CD4-positive, alpha-beta T cell treated with Interleukin-4 for 1 hour (primary cell): ENCODE data around the gene EDC3.
"Not testable (repeated sequence)": the region's sequence is repeated elsewhere in the genome, so short reads cannot be mapped to it uniquely, and the experiment has no call there.

Experiments used
- DNase-seq, 2 donors: peaks; one replicate each; pipeline ENCODE4 v3.0.0-alpha.2; 2020 to 2022

The EDC3 gene

DNA sequence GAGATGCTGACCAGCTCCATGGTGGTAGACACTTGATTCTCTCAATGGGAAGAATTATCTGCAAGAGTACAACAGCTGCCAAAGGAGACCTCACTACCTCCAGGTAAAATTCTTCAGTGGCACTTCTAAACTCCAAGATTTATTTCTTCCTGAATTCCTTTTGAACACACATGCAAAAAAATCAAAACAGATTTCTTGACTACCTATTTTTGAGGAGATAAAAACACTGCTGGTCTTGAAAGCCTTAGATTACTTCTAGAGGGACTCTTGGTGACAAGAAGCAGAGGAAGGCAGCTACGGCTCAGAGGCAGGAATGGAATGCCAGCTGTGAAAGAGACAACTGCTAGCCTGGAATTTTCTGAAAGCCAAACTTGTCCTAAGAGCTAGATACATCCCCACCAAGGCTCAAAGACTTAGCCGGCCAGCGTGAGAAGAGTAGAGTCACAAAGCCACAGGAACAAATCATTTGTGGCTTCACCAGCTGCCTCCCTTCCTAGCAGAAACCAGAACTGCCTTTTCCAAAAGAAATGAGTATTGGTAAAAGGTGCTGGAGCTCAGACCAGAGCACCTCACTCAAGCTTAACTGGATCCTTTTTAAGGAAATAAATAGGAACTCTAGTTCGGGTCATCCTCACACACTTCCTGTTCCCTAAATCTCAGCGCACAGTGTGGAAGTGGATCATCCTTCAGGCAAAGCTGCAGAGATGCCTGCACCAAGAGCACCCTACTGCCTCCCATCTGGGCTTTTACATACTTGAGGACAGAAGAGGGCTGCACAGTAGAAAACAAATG lies 47.6 kb downstream of the EDC3 start:
- no peak for DNase-seq

DNA sequence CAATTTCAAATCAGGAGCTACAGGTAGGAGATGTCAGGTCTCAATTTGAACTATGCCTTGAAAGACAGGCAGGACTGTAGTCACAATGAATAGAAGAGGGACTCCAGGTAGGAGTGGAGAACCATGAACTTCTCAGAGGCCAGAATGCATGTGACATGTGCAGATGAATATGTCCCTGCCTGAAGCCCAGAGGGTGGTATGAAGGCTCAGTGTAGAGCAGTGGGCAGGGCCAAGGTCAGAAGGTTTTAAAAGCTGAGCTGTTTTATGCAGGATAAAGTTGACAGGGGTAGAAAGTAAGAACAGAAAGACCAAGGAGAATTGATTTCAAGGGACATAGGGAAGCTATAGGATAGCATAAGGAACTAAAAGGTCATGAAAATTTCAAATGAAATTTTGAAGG lies 49.3 kb downstream of the EDC3 start:
- DNase-seq, result no peak

DNA sequence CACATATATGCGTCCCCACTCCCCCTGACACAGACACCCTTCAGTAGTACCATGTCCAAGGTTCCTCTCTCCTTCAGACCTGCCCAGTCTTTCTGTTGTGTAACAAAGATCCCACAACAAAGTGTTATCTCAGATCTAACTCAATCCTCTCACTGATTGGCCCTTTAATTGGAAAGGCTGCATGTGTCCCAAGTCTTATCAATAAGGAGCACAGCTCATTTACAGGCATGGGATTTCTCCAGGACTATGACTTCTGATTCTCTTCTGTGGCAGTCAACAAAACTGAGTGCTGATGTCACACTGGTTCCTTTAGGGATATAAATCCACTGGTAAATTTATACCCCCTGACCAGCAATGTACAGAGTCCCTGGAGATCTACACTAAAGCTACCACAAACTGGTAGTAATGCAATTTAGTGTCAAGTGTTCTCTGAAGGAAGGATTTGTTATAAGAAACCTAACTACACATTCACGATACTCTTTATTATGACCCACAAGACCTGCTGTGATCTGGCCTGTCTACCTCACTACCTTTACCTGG lies 52.1 kb downstream of the EDC3 start:
- no peak for DNase-seq

DNA sequence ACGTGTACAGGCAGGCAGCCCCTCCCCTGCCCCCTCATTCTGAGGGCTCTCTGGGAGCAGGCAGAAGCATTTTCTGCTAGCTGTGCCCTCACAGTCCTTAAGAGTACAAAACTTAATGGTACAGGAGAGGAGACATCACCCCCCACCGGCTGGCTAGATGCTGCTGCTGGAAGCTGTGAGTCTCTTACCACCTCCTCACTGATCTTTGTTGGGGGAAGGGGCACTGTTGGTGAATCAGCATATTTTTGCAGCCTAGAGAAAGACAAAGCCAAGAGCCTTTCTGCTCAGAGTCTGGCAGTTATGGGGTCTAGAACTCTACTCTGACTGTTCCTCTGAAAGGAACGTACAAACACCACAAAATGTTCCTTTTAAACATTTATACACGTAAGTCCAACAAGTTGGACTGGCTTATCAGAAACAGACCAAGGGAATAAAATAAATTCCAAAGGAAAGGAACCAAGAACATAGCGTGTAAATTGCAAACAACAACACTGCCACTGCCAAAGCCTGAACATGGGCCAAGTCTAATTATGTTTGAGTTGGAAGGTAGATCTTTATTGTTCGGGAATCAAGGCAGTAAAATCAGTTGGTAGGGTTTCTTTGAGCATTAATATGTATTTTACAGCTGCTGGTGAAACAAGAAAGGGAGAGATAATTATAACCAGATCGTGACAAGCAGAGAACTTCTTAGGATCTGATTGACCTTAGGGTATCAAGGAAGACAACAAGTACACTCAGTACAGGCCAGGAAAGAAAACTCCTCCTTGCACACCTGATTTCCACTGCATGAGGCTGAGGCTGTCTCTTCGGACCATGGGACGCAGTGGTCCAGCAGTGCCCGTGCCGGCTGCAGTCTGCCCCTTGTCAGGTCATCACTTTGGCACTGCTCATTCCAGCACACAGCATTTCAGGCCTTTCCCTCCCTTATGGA lies 52.8 kb downstream of the EDC3 start:
- DNase-seq, result no peak

DNA sequence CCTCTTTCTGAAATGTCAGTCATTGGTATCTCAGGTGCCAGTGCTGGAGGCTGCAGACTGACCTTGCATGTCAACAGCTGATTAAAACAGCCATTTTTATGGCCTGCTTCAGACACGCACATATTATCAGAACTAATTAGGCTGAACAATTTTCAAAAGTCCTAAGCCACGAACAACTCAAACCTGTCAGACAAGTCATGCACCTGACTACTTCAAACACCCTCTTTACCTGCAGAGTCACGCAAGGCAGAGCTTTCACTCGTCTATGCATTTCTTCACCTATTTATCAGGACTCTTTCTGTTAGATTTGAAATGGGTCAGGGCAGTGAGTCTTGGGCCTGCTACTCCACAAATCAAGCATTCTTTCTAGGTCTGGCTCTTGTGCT lies 53.5 kb downstream of the EDC3 start:
- no peak for DNase-seq

DNA sequence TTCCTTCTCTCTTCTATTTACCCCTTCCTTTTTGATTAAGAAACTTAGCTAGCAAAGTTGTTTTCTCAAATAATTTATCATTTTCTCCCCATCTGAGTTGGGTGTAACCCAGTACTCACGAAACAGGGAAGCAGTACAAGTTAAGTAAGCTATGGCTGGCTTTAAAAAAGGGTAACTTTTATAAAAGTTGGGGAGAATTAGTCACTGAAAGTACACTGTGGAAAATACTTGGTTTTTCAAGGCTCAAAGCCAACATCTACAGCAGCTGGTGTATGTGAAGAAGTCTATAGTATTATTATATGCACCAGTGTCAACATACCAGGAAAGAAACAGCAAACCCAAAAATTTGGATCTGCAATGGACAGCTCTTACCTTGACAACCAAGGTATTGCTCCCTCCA lies 54.7 kb downstream of the EDC3 start:
- no peak for DNase-seq

DNA sequence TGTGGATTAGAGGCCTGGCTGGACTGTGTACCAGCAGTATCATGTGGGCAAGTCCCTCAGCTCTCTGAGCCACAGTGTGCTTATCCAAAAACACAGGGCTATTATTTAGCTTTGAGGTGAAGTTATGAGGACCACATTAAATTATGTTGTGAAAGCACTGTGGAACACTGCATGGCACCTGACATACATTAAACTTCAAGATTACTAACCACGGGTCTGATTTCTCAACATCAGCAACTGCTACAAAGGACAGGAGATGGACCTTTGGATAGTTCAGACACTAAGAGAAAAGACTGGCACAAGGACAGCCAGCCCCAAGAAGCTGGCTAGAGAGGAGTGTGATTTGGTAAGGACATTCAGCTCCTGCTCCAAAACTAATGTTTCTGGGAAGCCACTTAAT lies 58.8 kb downstream of the EDC3 start:
- no peak for DNase-seq

DNA sequence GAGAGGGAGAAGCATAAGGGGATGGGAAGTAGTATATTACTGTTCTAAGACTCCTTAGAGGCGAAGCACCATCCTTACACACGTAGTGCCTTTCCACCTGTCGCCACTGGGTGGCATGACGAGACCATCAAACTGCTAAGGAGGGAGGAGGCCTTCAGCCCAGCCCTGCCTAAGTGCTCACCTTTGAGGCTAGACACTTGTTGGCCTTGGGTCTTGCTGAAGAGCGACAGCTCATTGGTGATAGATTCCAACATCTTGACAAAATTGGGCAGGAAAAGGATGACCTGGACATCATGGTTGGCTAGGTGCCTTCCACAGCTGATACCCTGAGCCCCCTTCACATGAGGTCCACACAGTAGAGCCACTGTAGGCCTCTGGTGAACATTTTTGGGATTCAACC lies 60.6 kb downstream of the EDC3 start:
- DNase-seq, result peak; percentile 77 to 79

DNA sequence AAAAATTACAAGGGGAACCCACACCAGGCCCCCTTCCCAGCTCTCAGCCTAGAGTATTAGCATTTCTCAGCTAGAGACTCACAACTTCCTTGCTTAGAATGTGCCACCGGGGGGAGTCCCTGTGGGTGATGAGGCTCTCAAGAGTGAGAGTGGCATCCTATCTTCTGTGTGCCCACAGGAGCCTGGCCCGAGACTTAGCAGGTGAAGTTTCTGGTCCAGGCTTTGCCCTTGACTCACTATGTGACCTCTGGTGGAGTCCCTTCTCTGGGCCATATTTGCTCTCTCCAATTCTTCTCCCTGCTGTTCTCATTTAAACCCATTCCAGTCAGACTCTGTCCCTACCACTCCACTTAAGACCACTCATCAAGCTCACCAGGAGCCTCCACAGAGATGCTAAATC lies 62.0 kb downstream of the EDC3 start:
- no peak for DNase-seq

DNA sequence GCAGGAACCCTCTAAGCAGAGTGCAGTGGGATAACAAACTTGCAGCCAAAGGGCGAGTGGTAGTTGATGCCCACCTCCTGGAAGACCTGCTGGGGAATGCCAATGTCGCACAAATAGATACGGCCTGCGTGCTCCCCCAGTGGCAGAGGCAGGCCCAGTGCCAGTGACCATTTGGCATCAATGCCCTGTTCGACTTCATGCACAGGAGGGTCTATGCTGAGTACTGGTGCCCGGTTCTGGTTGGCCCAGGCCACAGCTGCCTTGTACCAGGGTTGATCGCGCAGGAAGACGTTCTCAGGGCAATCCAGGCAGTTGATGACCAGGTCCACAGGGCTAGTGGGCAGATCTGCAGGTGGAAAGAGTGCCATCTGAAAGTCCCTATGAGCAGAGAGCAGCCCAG lies 63.2 kb downstream of the EDC3 start:
- no peak for DNase-seq

DNA sequence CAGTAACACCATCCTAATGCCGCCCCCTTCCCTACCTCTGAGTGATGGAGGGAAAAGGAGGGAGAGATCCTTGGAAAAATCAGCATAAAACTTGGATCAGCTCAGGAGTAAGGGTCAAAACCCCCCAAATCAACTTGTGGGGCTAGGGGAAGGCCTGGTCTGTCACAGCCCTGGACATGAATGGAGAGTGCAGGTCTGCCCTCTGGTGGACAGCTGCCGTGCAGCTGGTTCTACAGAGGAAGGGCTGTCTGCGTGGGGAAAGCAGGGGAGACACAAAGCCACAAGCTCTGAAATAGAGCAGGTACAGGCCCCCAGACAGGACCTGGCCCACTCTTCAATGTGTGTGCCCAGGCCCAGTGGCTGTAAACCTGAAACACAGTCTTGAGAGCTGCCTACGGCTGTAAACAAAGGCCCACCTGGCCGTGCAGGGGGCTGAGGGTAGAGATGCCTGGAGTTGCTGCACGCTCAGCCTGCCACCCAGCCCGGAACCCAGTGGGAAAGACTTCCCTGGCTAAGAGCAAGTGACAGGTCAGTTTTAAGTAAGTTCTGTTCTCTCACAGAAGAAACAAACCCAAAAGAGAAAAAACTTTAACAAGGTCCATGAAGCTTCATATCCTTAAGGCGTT lies 63.8 kb downstream of the EDC3 start:
- peak; percentile 54 to 60 for DNase-seq

DNA sequence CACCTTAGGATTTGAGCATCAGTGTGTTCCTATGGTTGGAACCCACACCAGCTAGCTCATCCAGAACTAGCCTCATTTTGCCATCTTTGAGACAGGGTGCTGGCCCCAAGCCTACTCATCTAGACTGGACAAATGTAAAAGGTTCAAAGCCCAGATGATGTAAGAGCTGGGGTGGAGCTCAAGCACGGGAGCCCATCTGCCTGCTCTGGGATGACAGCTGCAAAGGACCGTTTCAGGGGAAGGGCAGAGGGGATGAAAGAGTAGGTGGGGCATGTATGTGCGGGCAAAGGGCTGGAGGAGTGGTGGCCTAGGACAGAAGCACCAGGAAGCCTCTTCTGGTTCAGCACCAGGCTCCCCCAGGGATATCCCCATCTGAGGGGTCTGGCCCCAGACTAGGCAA lies 64.4 kb downstream of the EDC3 start:
- DNase-seq, result no peak

DNA sequence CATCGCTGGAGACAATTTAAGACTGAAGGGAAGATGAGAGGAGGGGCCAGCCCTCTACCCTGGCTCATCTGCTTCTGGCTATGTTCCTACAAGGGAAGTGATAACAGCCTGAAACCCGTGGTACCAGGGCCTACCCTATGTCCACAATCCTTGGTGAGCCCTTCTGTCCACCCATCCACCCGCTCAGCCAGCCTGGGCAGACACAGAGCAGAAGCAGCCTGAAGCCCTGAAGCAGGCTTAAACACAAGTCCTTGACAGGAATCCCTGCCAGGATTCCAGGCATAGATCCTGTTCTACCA lies 64.8 kb downstream of the EDC3 start:
- no peak for DNase-seq

DNA sequence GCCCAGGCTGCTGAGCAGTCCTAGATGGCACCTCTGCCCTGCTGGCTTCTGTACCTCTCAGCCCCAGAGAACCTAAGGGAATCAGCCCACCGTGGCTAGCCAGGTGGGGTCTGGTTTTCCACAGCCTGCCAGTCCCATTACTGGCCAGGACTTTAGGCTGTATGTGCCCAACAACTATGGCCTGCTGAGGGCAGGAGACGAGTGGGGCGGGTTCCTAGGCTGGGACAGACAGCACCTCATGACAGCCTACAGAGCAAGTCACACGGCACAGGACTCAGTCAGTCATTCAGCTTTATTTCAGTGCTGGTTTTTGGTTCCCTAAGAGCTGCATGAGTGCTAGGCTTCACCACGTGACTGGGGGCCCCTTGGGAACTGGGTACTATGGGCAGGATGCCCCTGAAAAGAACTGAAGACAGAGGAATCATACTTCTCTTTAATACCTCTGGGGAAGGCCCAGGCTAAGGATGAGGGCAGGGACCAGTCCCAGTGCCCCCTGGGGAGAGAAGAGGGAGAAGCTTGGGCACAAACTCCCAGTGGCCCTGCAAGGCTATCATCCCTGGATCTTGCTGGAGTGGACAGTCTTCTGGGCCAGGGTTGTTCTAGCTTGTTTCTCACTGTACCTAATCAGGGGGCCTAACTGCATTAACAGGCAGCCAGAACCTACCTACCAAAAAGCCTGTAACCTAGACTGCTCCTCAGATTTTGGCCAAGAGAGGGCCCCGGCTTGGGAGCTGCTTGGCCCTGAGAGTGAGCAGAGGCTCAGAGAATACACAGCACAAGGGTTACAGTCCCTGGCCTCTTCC lies 65.3 kb downstream of the EDC3 start:
- DNase-seq, result peak in 1 of 2 donors; percentile 48

DNA sequence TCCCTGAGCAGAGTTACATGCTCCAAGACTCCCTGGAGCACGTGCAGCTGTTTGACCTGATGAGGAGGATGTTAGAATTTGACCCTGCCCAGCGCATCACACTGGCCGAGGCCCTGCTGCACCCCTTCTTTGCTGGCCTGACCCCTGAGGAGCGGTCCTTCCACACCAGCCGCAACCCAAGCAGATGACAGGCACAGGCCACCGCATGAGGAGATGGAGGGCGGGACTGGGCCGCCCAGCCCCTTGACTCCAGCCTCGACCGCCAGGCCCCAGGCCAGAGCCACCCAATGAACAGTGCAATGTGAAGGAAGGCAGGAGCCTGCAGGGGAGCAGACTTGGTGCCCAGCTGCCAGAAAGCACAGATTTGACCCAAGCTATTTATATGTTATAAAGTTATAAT lies 66.1 kb downstream of the EDC3 start:
- not testable (repeated sequence) for DNase-seq

DNA sequence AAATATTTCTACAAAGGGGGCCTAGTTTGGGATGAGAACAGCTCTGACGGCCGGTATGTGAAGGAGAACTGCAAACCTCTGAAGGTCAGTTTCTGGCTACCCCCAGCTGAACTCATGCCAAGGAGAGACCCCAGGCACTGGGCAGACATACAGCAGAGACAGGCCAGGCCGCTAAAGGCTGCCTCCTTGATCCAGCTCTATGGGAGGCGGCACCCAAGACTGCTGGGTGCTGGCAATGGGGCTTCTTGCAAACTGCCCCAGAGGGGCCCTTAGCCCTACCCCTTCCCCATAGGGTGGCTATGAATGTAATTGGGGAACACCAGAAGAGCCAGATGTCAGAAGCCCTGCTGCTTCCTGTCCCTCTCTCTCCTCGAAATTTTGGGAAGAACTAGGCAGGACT lies 66.9 kb downstream of the EDC3 start:
- DNase-seq, result no peak

DNA sequence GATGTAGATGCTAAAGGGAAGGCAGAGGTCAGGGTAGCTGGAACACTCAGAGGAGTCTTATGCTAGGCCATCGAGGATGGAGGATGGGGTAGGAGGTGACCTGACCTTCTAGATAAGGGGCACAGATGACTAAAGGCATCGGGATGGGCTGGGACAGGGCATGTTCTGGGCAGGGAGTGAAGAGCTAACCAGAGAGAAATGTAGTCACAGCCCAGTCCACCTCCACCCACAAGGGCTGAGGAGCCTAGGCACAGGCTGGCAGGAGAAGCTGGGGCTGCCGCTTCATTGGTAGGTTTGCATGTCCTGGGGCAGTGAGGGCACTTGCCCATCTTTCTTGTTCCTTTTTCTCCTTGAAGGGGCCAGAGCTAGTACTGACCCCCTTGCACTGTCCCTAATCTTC lies 67.6 kb downstream of the EDC3 start:
- no peak for DNase-seq

DNA sequence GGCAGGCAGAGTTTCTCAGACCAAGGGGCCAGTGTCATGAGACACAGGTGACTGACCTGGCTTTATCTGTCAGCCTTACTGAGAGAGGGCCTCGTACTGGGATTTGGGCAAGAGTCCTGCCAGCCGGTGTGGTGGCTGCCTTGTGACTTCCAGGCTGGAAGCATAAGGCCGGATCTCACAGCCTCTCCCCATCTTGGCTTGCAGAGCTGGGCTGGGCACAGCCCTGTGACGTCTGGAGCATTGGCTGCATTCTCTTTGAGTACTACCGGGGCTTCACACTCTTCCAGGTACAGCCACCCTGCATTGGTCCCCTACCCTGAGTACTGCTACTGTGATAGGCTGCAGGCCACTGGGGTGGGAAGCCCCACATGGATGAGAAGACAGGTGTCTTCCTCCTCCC lies 68.1 kb downstream of the EDC3 start:
- DNase-seq, result no peak

DNA sequence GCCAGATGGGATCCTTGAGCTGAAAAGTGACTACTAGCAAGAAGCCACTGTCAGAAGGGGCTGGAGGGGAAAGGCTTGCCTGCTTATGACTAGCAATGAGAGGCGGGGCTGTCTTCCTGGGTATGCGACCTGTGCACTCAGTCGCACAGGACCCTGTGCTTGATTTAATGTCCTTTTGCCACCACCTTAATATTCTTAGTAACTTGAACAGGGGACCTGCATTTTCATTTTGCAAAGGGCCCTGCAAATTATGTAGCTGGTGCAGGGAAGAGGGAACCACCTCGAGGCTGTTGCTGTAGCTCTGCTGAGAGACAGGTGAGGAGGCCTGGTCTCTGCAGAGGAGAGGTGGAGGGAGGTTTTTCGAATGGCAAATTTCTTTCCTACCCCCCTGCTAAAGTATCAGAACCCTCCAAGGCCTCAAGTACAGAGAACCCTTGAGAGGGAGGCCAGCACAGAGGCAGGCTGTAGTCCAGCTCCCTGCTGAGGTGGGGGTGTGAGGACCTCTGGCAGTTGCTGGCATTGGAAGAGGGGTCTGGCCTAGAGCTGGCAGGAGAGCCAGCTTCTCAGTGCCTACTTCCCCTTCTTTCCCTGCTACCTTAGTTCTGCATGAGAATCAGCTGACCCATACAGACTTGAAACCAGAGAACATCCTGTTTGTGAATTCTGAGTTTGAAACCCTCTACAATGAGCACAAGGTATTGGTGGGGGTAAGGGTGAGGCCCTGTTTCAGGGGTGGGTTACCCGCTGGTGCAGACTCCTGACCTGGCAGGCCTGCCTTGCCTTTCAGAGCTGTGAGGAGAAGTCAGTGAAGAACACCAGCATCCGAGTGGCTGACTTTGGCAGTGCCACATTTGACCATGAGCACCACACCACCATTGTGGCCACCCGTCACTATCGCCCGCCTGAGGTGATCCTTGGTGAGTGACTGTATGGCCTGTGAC lies 68.8 kb downstream of the EDC3 start:
- no peak for DNase-seq

DNA sequence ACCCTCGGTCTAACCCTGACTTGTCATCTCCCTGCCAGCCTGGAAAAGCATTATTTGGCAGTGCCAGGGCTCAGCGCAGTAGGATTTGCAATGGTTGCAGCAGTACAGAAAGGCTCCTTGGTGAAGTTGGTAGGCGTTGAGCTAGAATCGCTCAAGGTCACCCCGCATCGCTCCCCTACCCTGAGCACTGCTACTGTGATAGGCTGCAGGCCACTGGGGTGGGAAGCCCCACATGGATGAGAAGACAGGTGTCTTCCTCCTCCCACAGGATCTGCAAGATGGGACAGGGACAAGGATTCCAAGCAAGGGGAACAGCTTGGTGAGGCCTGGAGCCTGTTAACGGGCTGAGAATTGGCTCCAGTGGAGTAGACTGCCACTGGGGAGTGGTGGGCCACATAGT lies 69.5 kb downstream of the EDC3 start:
- DNase-seq, result no peak

DNA sequence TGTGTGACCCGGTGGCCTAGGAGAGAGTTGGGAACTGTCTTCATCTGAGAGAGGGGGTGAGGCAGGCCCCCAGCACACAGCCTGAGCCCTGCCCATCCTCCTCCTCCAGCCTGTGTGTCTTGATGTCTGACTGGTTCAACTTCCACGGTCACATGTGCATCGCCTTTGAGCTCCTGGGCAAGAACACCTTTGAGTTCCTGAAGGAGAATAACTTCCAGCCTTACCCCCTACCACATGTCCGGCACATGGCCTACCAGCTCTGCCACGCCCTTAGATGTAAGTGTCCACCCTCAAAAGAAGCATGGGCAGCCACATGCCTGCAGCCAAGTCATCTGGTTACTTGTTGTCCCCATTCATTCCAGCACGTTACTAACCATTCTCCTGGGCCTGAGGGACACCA lies 70.1 kb downstream of the EDC3 start:
- DNase-seq, result no peak
